Fibroblast of the aortic adventitia (primary cell): ENCODE data around the gene TMEM117. TPM values are rescaled to one million over a fixed set of nuclear protein-coding genes. Genes with fewer than 3 reads are reported as not detected.
"Not testable (repeated sequence)": the region's sequence is repeated elsewhere in the genome, so short reads cannot be mapped to it uniquely, and the experiment has no call there.

Experiments used
- DNase-seq: peaks from one replicate; pipeline ENCODE4 v3.0.0-alpha.2; 2010; ENCODE audit warnings: low read depth
- H3K4me3 ChIP-seq: 2 replicates; pipeline ENCODE4 v1.5.1; 2011; ENCODE audit warnings: low read depth, mild to moderate bottlenecking, control low read depth, low read length, moderate library complexity
- CTCF ChIP-seq: IDR thresholded peaks from 2 replicates; pipeline ENCODE4 v1.5.1; 2011; ENCODE audit warnings: mild to moderate bottlenecking, low read length, control low read depth, inconsistent platforms; ENCODE audit not compliant: insufficient read depth
- total RNA-seq: library from RNA; depleted of rRNA; stranded (reverse); fragments of >200 nt; gene quantifications from 2 replicates; pipeline ENCODE4 v1.2.3, GENCODE V29; 2012; ENCODE audit warnings: low replicate concordance

The TMEM117 gene
- total RNA-seq, 1 donor = 9.9 TPM

GRCh38 chr12:43869184-43869583 lies 33.3 kb downstream of the TMEM117 start:
- no peak overlapping the region for H3K4me3 ChIP-seq
- no peak for DNase-seq
- TF ChIP-seq CTCF = no peak

GRCh38 chr12:43869765-43870164 lies 33.9 kb downstream of the TMEM117 start:
- H3K4me3 ChIP-seq, DNase-seq: not testable (repeated sequence)

GRCh38 chr12:43871258-43871657 lies 35.4 kb downstream of the TMEM117 start:
- DNase-seq, H3K4me3 ChIP-seq: not testable (repeated sequence)

GRCh38 chr12:43872396-43872795 lies 36.5 kb downstream of the TMEM117 start:
- TF ChIP-seq CTCF = no peak
- no peak for DNase-seq
- no peak overlapping the region for H3K4me3 ChIP-seq

DNA sequence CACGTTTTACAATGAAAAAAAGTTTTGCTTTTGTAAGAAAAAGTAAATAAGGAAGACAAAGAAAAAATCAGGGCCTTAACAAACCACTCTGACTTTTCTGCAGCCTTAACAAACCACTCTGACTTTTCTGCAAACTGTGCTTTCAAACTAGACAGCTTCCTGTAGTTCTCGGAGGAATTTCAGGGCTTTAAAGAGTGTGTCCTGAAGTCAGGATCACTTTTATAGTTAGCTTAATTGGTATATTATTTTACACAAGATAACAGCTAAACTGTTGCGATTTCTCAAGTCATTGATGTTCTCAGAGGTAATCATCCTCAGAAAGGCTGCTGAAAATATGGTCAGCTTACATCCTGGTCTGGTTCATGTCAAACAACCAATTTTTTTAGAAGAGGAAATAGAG lies 42.2 kb downstream of the TMEM117 start:
- no peak overlapping the region for H3K4me3 ChIP-seq
- TF ChIP-seq CTCF = no peak
- DNase-seq = no peak

- no peak overlapping the region for H3K4me3 ChIP-seq
- no peak for TF ChIP-seq CTCF
- no peak for DNase-seq
These were observed 44.7 kb downstream of the TMEM117 start for GRCh38 chr12:43880547-43880946.

DNA sequence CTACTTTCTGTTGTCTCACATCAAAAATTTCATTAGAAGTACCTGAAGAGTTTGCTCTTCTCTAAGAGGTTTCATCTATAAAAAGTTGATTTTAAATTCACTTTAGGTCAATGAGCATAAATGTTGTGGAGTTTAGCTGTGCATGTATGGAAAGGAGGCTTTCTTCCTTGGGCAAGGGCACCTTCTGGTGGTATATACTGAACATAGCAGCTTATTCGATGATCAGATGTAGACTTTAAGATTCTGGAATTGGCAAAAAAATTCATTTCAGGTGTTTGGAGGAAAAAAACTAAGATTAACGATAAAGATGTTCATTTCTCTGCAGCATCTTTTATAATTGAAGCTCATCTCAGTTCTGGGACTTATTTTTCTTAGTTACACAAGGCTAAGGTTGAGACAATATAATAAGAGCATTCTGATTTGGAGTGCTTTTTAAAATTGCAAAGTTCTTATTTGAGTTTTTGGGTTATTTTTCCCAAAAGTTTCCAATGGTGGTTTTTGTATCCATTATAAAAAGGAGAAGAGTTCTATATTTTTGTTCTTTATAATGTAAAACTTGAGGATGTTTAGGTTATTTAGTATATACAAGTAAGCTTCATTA lies 46.8 kb downstream of the TMEM117 start:
- H3K4me3 ChIP-seq = no peak overlapping the region
- peak; percentile 93 for TF ChIP-seq CTCF
- DNase-seq = peak; percentile 81

- TF ChIP-seq CTCF = no peak
- no peak overlapping the region for H3K4me3 ChIP-seq
- peak; percentile 68 for DNase-seq
These were observed 47.4 kb downstream of the TMEM117 start for GRCh38 chr12:43883311-43883710.
